ENCODE measurements around the gene BICRAL. TPM values are rescaled to one million over a fixed set of nuclear protein-coding genes. Genes with fewer than 3 reads are reported as not detected.

The BICRAL gene
- total RNA-seq, 1 donor from 2014 or later, result 25.5 TPM

GRCh38 chr6:42787063-42787472 is 5.2 kb downstream of the BICRAL start:
- TF ChIP-seq CTCF (IDR thresholded peaks at IDR 0.05), result no peak
- no peak overlapping the region for H3K4me3 Mint-ChIP-seq
- DNase-seq (no peak), ATAC-seq (ENCODE audit: low read depth) (no peak)
- ChIA-PET POLR2A (interaction anchor here (12.2 to 27.3 kb wide), 2 partner anchors 16 to 42 kb away, joined by 389 to 1220 read pairs; partner anchors contain the start of gene TBCC), CTCF (interaction anchor here (0.5 kb wide), 1 partner anchor 86 kb away, joined by 3 read pairs; no protein-coding TSS in a partner anchor)
- H3K27ac Mint-ChIP-seq, result no peak overlapping the region
- peaks cover 33% of the 10 kb centered on the region for H3K36me3 Mint-ChIP-seq (ENCODE audit: low read depth)
- H3K27me3 Mint-ChIP-seq, result no peaks in the 10 kb centered on the region
- H3K4me1 Mint-ChIP-seq, result peaks cover 19% of the 10 kb centered on the region
- no peaks in the 10 kb centered on the region for H3K9me3 Mint-ChIP-seq
- intact Hi-C loops (cut with micrococcal nuclease), result no loop called here

GRCh38 chr6:42788671-42789070 is 6.8 kb downstream of the BICRAL start:
- Mint-ChIP-seq H3K27me3 (no peaks in the 10 kb centered on the region), H3K9me3 (no peaks in the 10 kb centered on the region), H3K4me3 (no peak overlapping the region), H3K4me1 (peaks cover 23% of the 10 kb centered on the region), H3K36me3 (ENCODE audit: low read depth) (peaks cover 28% of the 10 kb centered on the region), H3K27ac (peak overlapping the region; percentile 80)
- ChIA-PET CTCF (no interaction called here), POLR2A (interaction anchor here (0.6 to 27.3 kb wide), 4 partner anchors 17 to 218 kb away, joined by 4 to 1220 read pairs (median 197); partner anchors contain the start of genes PPP2R5D and TBCC)
- no peak for ATAC-seq (ENCODE audit: low read depth)
- intact Hi-C loops (cut with micrococcal nuclease), result no loop called here
- TF ChIP-seq CTCF (IDR thresholded peaks at IDR 0.05), result no peak
- no peak for DNase-seq

- Mint-ChIP-seq H3K4me3 (no peak overlapping the region), H3K9me3 (no peaks in the 10 kb centered on the region), H3K36me3 (ENCODE audit: low read depth) (peaks cover 21% of the 10 kb centered on the region), H3K4me1 (peaks cover 22% of the 10 kb centered on the region), H3K27me3 (no peaks in the 10 kb centered on the region), H3K27ac (peak overlapping the region; percentile 65)
- TF ChIP-seq CTCF (IDR thresholded peaks at IDR 0.05), result no peak
- DNase-seq (no peak), ATAC-seq (ENCODE audit: low read depth) (peak; percentile 6)
- ChIA-PET POLR2A (interaction anchor here (0.6 to 27.3 kb wide), 5 partner anchors 9 to 65 kb away, joined by 3 to 1220 read pairs (median 10); partner anchors contain the start of genes BICRAL and TBCC), CTCF (interaction anchor here (0.6 to 1.1 kb wide), 2 partner anchors 65 to 129 kb away, joined by 3 read pairs; no protein-coding TSS in a partner anchor)
- intact Hi-C loops (cut with micrococcal nuclease), result no loop called here
Observed at GRCh38 chr6:42790549-42791181, 8.8 kb downstream of the BICRAL start.

GRCh38 chr6:42791706-42792320 is 10.0 kb downstream of the BICRAL start:
- H3K4me1 Mint-ChIP-seq, result peaks cover 26% of the 10 kb centered on the region
- no peaks in the 10 kb centered on the region for H3K27me3 Mint-ChIP-seq
- TF ChIP-seq CTCF (IDR thresholded peaks at IDR 0.05), result no peak
- no peak for ATAC-seq (ENCODE audit: low read depth)
- peak overlapping the region; percentile 9 for H3K27ac Mint-ChIP-seq
- intact Hi-C loops (cut with micrococcal nuclease), result no loop called here
- no peak for DNase-seq
- peaks cover 29% of the 10 kb centered on the region for H3K36me3 Mint-ChIP-seq (ENCODE audit: low read depth)
- POLR2A ChIA-PET, result interaction anchor here (1.7 to 4.5 kb wide), 2 partner anchors 8 to 45 kb away, joined by 14 to 48 read pairs; partner anchors contain the start of genes BICRAL and TBCC
- H3K4me3 Mint-ChIP-seq, result no peak overlapping the region
- H3K9me3 Mint-ChIP-seq, result no peaks in the 10 kb centered on the region
- CTCF ChIA-PET, result no interaction called here

- ChIA-PET POLR2A (interaction anchor here (0.6 to 4.5 kb wide), 3 partner anchors 12 to 70 kb away, joined by 4 to 48 read pairs (median 8); partner anchors contain the start of gene BICRAL), CTCF (no interaction called here)
- Mint-ChIP-seq H3K27me3 (no peaks in the 10 kb centered on the region), H3K27ac (no peak overlapping the region), H3K4me1 (peaks cover 19% of the 10 kb centered on the region), H3K4me3 (no peak overlapping the region), H3K36me3 (ENCODE audit: low read depth) (peaks cover 13% of the 10 kb centered on the region), H3K9me3 (no peaks in the 10 kb centered on the region)
- DNase-seq, result no peak
- no peak for ATAC-seq (ENCODE audit: low read depth)
- TF ChIP-seq CTCF (IDR thresholded peaks at IDR 0.05), result no peak
- intact Hi-C loops (cut with micrococcal nuclease), result no loop called here
Observed at GRCh38 chr6:42795651-42796050, 13.8 kb downstream of the BICRAL start.

Data from activated B cell treated with CpG ODN at 0.5 μM for 24 hours (primary cell).